Measurements from ENCODE around the gene OTOP2. TPM values are rescaled to one million over a fixed set of nuclear protein-coding genes. Genes with fewer than 3 reads are reported as not detected.

Gene OTOP2
- total and polyA plus RNA-seq, 10 of the 15 experiments (the other 5 are each of a cell fraction or from before 2014, with no cell fraction given), result not detected

- TF ChIP-seq MLLT1 (IDR thresholded peaks at IDR 0.05), result no peak
- TF ChIP-seq BCL3 (IDR thresholded peaks at IDR 0.05; ENCODE audit: borderline replicate concordance, insufficient read depth, low read depth, low read length, poor library complexity, severe bottlenecking), result no peak
- ChIA-PET SMC1A (ENCODE audit: uncharacterized antibody, unreplicated experiment) (interaction anchor here (1.3 to 2.7 kb wide), 2 partner anchors 9 to 14 kb away, joined by 5 to 13 read pairs; no protein-coding TSS in a partner anchor), POLR2A (no interaction called here), RAD21 (ENCODE audit: unreplicated experiment) (interaction anchor here (0.6 to 1.0 kb wide), 3 partner anchors 11 to 230 kb away, joined by 3 read pairs; no protein-coding TSS in a partner anchor), CTCF (interaction anchor here (1.4 to 3.4 kb wide), 4 partner anchors 11 to 81 kb away, joined by 3 to 21 read pairs (median 11); no protein-coding TSS in a partner anchor)
- intact Hi-C loops (cut with micrococcal nuclease; ENCODE audit: unreplicated experiment) (no loop called here), in situ Hi-C loops (cut with MboI) (no loop called here)
- ATAC-seq, result no peak
- Histone ChIP-seq H3K4me3 (no peak overlapping the region), H3K4me1 (ENCODE audit: control insufficient read depth, insufficient read depth, low read length) (peaks cover 6% of the 10 kb centered on the region; the same call in 1 of the 2 replicates), H3K4me2 (ENCODE audit: control insufficient read depth, insufficient read depth) (no peak overlapping the region), H3K9ac (ENCODE audit: control insufficient read depth, insufficient read depth, low read length) (no peak overlapping the region), H4K20me1 (ENCODE audit: control insufficient read depth, insufficient read depth) (no peaks in the 10 kb centered on the region), H3K36me3 (ENCODE audit: control insufficient read depth in 2 of 2, insufficient read depth in 2 of 2, low read length in 1 of 2) (no peaks in the 10 kb centered on the region), H3K9me3 (replicated peaks; ENCODE audit: control insufficient read depth, insufficient read depth, low read length) (no peaks in the 10 kb centered on the region), H2AFZ (ENCODE audit: control insufficient read depth, low read depth, low read length) (no peak overlapping the region), H3K79me2 (ENCODE audit: control insufficient read depth, insufficient read depth, low read length) (no peaks in the 10 kb centered on the region), H3K27me3 (replicated peaks in 1 of 2; ENCODE audit: control insufficient read depth in 2 of 2, insufficient read depth in 2 of 2, low read length in 1 of 2) (no peaks in the 10 kb centered on the region), H3K27ac (ENCODE audit: control insufficient read depth, insufficient read depth) (no peak overlapping the region)
- WGBS (ENCODE audit: insufficient coverage, insufficient replicate concordance, low lambda C conversion rate, missing lambda C conversion rate), result 73% methylated on average over 13 of the region's 14 CpGs
- no peak for DNase-seq (ENCODE audit: low read depth, low spot score)
- no peak for FAIRE-seq
- BruUV-seq (replicated peaks), result no TSS peak
These were observed 22.6 kb downstream of the OTOP2 start for GRCh38 chr17:74946641-74947040.

Data from GM12878 (cell line).